NB4 (cell line): ENCODE data around the gene SHISA4.
A peak's percentile ranks its signal among the peaks of the same experiment; 100 is the strongest.
"Not testable (repeated sequence)": the region's sequence is repeated elsewhere in the genome, so short reads cannot be mapped to it uniquely, and the experiment has no call there.

Source experiments
- DNase-seq: peaks from one replicate; pipeline ENCODE4 v3.0.0; 2010; ENCODE audit warnings: low read depth
- H3K4me3 ChIP-seq: one replicate; pipeline ENCODE4 v1.5.1; 2011; ENCODE audit warnings: mild to moderate bottlenecking, low read depth, low read length, moderate library complexity
- MYC ChIP-seq: IDR thresholded peaks from 2 replicates; pipeline ENCODE4 v1.6.1; 2011; ENCODE audit warnings: low read depth, low read length
- POLR2A ChIP-seq: IDR thresholded peaks from 2 replicates; pipeline ENCODE4 v1.6.1; 2011; ENCODE audit warnings: mild to moderate bottlenecking; ENCODE audit not compliant: insufficient read length; ENCODE audit errors: extremely low read depth
- TF ChIP-seq, protein P1 (sequence below): IDR thresholded peaks from one replicate; pipeline ENCODE4 v1.5.1; 2012; ENCODE audit warnings: low read depth, low read length
- TF ChIP-seq, protein P2 (sequence below): IDR thresholded peaks from 2 replicates; pipeline ENCODE4 v1.6.1; 2011; ENCODE audit warnings: low read depth, low read length

Gene SHISA4

DNA sequence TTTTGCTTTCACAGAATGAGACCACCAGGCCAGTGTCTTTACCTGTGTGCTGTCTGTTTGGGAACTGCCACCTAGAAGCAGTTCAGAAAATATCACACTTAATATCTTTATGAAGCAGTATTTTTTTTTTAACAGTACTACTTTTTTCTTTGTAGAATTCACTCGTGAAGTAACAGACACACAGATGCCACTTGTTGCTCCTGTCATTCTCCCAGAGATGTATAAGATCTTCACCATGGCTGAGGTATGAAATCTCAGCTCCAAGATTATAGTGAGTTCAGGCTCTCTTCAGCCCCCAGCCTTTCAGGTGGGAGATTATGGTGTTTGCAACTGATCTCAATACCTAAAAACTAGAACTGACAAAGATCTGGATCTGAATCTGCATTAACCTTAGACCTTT, 36.7 kb upstream of the SHISA4 start:
- no peak for DNase-seq
- no peak overlapping the region for H3K4me3 ChIP-seq
- no peak for TF ChIP-seq POLR2A
- no peak for TF ChIP-seq MYC

DNA sequence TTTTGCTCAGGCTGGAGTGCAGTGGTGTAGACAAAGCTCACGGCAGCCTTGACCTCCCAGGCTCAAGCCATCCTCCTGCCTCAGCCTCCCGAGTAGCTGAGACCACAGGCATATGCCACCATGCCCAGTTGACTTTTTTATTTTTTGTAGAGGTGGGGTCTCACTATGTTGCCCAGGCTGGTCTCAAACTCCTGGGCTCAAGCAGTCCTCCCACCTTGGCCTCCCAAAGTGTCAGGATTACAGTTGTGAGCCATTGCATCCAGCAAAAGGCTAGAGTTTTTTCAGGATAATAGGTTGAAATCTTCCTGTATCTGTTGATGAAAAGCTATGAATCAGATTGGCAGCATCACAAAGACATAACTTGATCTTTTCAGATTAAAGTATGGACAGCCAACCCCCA, 32.0 kb upstream of the SHISA4 start:
- H3K4me3 ChIP-seq, DNase-seq: not testable (repeated sequence)

DNA sequence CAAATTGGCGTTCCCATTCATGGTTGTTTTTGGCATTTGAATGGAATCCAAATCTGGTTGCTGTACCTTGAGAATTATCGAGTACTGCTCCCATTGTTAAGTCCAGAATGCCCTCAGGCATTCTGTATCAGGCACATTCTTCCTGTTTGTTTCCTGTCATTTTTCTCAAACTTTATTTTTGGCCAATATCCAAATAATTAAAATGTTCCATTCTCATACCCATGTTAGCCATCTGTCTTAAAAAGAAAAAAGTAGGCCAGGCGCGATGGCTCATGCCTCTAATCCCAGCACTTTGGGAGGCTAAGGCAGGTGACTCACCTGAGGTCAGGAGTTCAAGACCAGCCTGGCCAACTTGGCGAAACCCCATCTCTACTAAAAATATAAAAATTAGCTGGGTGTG, 29.3 kb upstream of the SHISA4 start:
- TF ChIP-seq POLR2A (no peak), MYC (no peak)
- TF ChIP-seq, protein P1, sequence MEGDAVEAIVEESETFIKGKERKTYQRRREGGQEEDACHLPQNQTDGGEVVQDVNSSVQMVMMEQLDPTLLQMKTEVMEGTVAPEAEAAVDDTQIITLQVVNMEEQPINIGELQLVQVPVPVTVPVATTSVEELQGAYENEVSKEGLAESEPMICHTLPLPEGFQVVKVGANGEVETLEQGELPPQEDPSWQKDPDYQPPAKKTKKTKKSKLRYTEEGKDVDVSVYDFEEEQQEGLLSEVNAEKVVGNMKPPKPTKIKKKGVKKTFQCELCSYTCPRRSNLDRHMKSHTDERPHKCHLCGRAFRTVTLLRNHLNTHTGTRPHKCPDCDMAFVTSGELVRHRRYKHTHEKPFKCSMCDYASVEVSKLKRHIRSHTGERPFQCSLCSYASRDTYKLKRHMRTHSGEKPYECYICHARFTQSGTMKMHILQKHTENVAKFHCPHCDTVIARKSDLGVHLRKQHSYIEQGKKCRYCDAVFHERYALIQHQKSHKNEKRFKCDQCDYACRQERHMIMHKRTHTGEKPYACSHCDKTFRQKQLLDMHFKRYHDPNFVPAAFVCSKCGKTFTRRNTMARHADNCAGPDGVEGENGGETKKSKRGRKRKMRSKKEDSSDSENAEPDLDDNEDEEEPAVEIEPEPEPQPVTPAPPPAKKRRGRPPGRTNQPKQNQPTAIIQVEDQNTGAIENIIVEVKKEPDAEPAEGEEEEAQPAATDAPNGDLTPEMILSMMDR: no peak
- TF ChIP-seq, protein P2, sequence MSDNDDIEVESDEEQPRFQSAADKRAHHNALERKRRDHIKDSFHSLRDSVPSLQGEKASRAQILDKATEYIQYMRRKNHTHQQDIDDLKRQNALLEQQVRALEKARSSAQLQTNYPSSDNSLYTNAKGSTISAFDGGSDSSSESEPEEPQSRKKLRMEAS: no peak
- no peak for DNase-seq
- H3K4me3 ChIP-seq: no peak overlapping the region

DNA sequence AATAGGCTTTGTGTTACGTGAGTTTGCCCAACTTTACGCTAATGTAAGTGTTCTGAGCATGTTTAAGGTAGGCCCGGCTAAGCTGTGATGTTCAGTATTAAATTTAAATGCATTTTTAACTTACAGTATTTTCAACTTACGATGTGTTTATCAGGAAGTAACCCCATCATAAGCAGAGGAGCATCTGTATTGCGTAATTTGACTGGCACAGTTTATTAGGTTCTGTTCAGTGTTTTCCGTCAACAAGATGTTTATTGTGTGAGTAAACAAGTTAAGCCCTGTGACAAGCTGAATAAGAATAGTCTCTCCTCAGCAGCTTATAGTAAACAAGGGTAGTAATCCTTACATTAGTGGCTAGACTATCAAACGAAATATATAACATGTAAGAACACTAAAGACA, 27.2 kb upstream of the SHISA4 start:
- no peak for DNase-seq
- no peak overlapping the region for H3K4me3 ChIP-seq
- TF ChIP-seq MYC (no peak), POLR2A (no peak)
- TF ChIP-seq, protein P2: no peak
- TF ChIP-seq, protein P1: no peak

DNA sequence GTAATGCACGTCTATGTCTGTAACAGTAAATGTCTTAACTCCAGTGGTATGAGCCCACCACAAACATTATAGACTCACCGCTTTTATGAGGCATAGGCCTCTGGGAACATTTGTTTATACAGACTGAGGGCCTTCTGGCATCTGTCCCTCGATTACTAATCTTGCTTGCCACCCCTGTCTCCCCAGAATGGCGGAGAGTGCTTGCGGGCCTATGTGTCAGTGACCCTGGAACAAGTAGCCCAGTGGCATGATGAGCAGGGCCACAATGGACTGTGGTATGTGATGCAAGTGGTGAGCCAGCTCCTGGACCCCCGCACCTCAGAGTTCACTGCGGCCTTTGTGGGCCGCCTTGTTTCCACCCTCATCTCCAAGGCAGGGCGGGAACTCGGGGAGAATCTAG, 18.3 kb upstream of the SHISA4 start:
- TF ChIP-seq, protein P1: no peak
- TF ChIP-seq POLR2A (no peak), MYC (no peak)
- TF ChIP-seq, protein P2: no peak
- no peak for DNase-seq

DNA sequence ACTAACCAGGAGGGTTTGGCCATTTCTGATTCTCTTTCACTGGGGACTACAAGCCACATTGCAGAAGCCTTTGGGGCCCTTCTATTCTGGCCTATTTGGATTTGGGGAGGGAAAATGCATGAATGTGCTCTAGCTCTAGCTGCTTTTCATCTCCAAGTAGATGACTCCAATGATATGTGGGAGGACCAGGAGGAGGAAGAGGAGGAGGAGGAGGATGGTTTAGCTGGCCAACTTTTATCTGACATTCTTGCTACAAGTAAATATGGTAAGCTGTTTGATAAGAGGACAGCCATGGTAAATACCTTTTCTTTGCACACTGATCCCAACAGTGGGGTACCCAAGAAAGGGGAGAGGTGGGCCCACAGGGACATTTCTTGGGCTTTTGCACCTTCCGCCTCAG, 14.0 kb upstream of the SHISA4 start:
- no peak for TF ChIP-seq POLR2A
- TF ChIP-seq MYC: no peak
- TF ChIP-seq, protein P2: no peak
- TF ChIP-seq, protein P1: no peak
- no peak overlapping the region for H3K4me3 ChIP-seq
- no peak for DNase-seq

More for the DNA sequence above, 18.3 kb upstream of the SHISA4 start:
- no peak overlapping the region for H3K4me3 ChIP-seq

DNA sequence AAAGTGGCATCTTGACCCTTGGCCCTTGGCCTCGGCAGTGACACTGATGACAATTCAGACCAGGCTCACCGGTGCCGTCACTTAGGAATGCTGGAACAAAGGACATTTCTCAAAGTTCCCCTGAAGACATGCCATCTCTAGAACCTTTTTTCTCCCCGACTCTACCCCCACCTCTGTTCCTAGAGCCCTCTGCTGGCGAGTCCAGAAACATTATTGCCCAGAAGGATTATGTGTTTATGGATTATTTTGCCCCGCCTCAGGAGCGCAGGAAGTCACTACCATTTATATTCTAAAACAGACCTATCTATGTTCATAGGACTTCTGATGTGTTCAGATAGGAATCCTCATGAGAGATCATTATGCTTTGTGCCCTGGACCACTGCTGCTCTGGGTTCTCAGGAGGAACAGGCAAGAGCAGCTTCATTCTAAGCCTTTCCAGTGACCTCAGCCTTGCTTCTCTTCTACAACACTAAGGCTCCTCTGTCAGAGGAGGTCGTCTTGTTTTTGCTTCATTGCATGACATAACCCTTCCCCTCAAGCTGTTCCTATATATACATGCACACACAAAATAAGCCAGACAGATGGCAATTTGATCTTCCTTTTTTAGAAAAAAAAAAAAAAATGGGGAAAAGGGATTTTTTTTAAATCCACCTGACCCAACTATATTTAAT, 12.4 kb upstream of the SHISA4 start:
- TF ChIP-seq POLR2A: no peak
- TF ChIP-seq, protein P1: peak; percentile 25
- H3K4me3 ChIP-seq: no peak overlapping the region
- peak; percentile 19 for DNase-seq
